CD4-positive, alpha-beta memory T cell (primary cell): ENCODE data around the gene ADCK2. TPM values are rescaled to one million over a fixed set of nuclear protein-coding genes. Genes with fewer than 3 reads are reported as not detected.

Source experiments
- CTCF ChIA-PET: fragments of 350-600 bp; sonication (Branson Sonifier 250); formaldehyde crosslinking; loops from one replicate; lab custom pipeline; 2021; ENCODE audit warnings: inconsistent platforms; ENCODE audit not compliant: partially characterized antibody; lab: Charles Lee
- POLR2A ChIA-PET: fragments of 350-600 bp; sonication (Branson Sonifier 250); formaldehyde crosslinking; loops from one replicate; lab custom pipeline; 2021; ENCODE audit not compliant: partially characterized antibody; lab: Charles Lee
- DNase-seq, 5 donors: peaks; one replicate each; pipeline versions ENCODE4 v3.0.0 to v3.0.0-alpha.2; 2020 to 2022; ENCODE audit warnings: mixed read lengths in 1 of 5
- H3K27ac ChIP-seq: one replicate; pipeline ENCODE4 v1.7.0; 2013; ENCODE audit warnings: low read depth, low read length
- H3K27me3 ChIP-seq: 2 replicates; pipeline ENCODE4 v1.7.0; 2013; ENCODE audit warnings: mild to moderate bottlenecking, low read length, moderate library complexity; ENCODE audit not compliant: insufficient read depth
- H3K36me3 ChIP-seq: 2 replicates; pipeline ENCODE4 v1.7.0; 2013; ENCODE audit warnings: mild to moderate bottlenecking, low read length, moderate library complexity; ENCODE audit not compliant: insufficient read depth
- H3K4me1 ChIP-seq: 2 replicates; pipeline ENCODE4 v1.7.0; 2013; ENCODE audit warnings: mild to moderate bottlenecking, low read length, moderate library complexity; ENCODE audit not compliant: insufficient read depth
- H3K4me3 ChIP-seq, 2 donors: one replicate each; pipeline ENCODE4 v1.7.0; 2013; ENCODE audit warnings: low read length in 2 of 2, mild to moderate bottlenecking in 1 of 2
- H3K9me3 ChIP-seq, 2 donors: one replicate each; pipeline ENCODE4 v1.7.0; 2013; ENCODE audit warnings: low read length in 2 of 2, control low read depth in 1 of 2; ENCODE audit not compliant: control insufficient read depth in 1 of 2
- H3K27ac Mint-ChIP-seq, 7 donors: one replicate each; pipeline ENCODE4 v1.8.0; 2020 to 2021; ENCODE audit warnings: mixed read lengths in 7 of 7, mild to moderate bottlenecking in 6 of 7, inconsistent platforms in 3 of 7, moderate library complexity in 3 of 7
- H3K27me3 Mint-ChIP-seq, 2 donors: one replicate each; pipeline ENCODE4 v1.8.0; 2020 to 2021; ENCODE audit warnings: mixed read lengths in 2 of 2
- H3K36me3 Mint-ChIP-seq, 2 donors: one replicate each; pipeline ENCODE4 v1.8.0; 2020 to 2021; ENCODE audit warnings: mixed read lengths in 2 of 2, inconsistent platforms in 1 of 2, mild to moderate bottlenecking in 1 of 2
- H3K4me1 Mint-ChIP-seq, 4 donors: one replicate each; pipeline ENCODE4 v1.8.0; 2020 to 2021; ENCODE audit warnings: mixed read lengths in 4 of 4, mild to moderate bottlenecking in 1 of 4
- H3K4me3 Mint-ChIP-seq, 8 donors: one replicate each; pipeline ENCODE4 v1.8.0; 2020 to 2021; ENCODE audit warnings: mixed read lengths in 8 of 8, mild to moderate bottlenecking in 7 of 8, moderate library complexity in 6 of 8, inconsistent platforms in 3 of 8
- H3K9me3 Mint-ChIP-seq, 8 donors: one replicate each; pipeline ENCODE4 v1.8.0; 2020 to 2021; ENCODE audit warnings: mixed read lengths in 8 of 8, mild to moderate bottlenecking in 5 of 8, inconsistent platforms in 3 of 8, moderate library complexity in 1 of 8
- intact Hi-C: fragments of 100-400 bp; cut with micrococcal nuclease; formaldehyde crosslinking; loops from one replicate; pipeline ENCODE4 v1.15.1; 2023
- polyA plus RNA-seq, 2 donors: library from polyadenylated mRNA; unstranded; fragments of 300-500 nt; fragmentation: Illumina TruSeq; gene quantifications; one replicate each; pipeline ENCODE4 v1.2.3, GENCODE V29; 2021
- total RNA-seq, 2 experiments: library from RNA; stranded (reverse); gene quantifications; one replicate each; pipeline ENCODE4 v1.2.3, GENCODE V29; 2021

The ADCK2 gene
- total and polyA plus RNA-seq, 4 experiments from 2014 or later: 18.6 to 36.0 (median 22.1) TPM

- H3K4me1 Mint-ChIP-seq: peaks cover 11 to 18% (median 15%) of the 10 kb centered on the region in 4 donors
- Histone ChIP-seq H3K36me3 (no peaks in the 10 kb centered on the region), H3K9me3 (no peaks in the 10 kb centered on the region), H3K4me3 (no peak overlapping the region), H3K27ac (no peak overlapping the region), H3K27me3 (no peaks in the 10 kb centered on the region), H3K4me1 (peaks cover 15% of the 10 kb centered on the region)
- no peak overlapping the region for H3K4me3 Mint-ChIP-seq
- intact Hi-C loops: no loop called here
- peaks cover 3 to 13% of the 10 kb centered on the region in 2 donors for H3K36me3 Mint-ChIP-seq
- CTCF ChIA-PET: no interaction called here
- no peaks in the 10 kb centered on the region for H3K27me3 Mint-ChIP-seq
- DNase-seq: no peak
- no peak overlapping the region for H3K27ac Mint-ChIP-seq
- H3K9me3 Mint-ChIP-seq: no peaks in the 10 kb centered on the region
- POLR2A ChIA-PET: no interaction called here
These were observed 47.0 kb downstream of the ADCK2 start for GRCh38 chr7:140719721-140720120.

- no peaks in the 10 kb centered on the region for H3K9me3 ChIP-seq
- ChIA-PET POLR2A (interaction anchor here (3.0 kb wide), 1 partner anchor 49 kb away, joined by 13 read pairs; the partner anchor contains the start of gene ADCK2), CTCF (no interaction called here)
- Mint-ChIP-seq H3K36me3 (peaks cover 1 to 8% of the 10 kb centered on the region in 2 donors), H3K27me3 (no peaks in the 10 kb centered on the region), H3K27ac (no peak overlapping the region), H3K4me1 (peaks cover 11 to 18% (median 15%) of the 10 kb centered on the region in 4 donors), H3K9me3 (no peaks in the 10 kb centered on the region), H3K4me3 (no peak overlapping the region)
- no peak overlapping the region for H3K4me3 ChIP-seq
- no peaks in the 10 kb centered on the region for H3K27me3 ChIP-seq
- DNase-seq: no peak
- intact Hi-C loops: no loop called here
- peaks cover 15% of the 10 kb centered on the region for H3K4me1 ChIP-seq
- H3K36me3 ChIP-seq: peaks cover 4% of the 10 kb centered on the region
- no peak overlapping the region for H3K27ac ChIP-seq
These were observed 49.5 kb downstream of the ADCK2 start for GRCh38 chr7:140722254-140722653.

GRCh38 chr7:140723006-140723405, 50.3 kb downstream of the ADCK2 start:
- Histone ChIP-seq H3K27me3 (no peaks in the 10 kb centered on the region), H3K27ac (peak overlapping the region; percentile 17), H3K4me1 (peaks cover 15% of the 10 kb centered on the region), H3K36me3 (peaks cover 4% of the 10 kb centered on the region), H3K4me3 (no peak overlapping the region), H3K9me3 (no peaks in the 10 kb centered on the region)
- peaks cover 1 to 8% of the 10 kb centered on the region in 2 donors for H3K36me3 Mint-ChIP-seq
- no peaks in the 10 kb centered on the region for H3K9me3 Mint-ChIP-seq
- DNase-seq: peak; percentile 24 to 56 (median 38)
- POLR2A ChIA-PET: interaction anchor here (0.7 to 3.0 kb wide), 3 partner anchors 21 to 49 kb away, joined by 3 to 13 read pairs (median 3); partner anchors contain the start of genes ADCK2 and NDUFB2
- peaks cover 11 to 18% (median 15%) of the 10 kb centered on the region in 4 donors for H3K4me1 Mint-ChIP-seq
- peak overlapping the region in 1 of 8 donors; percentile 29 for H3K4me3 Mint-ChIP-seq
- H3K27me3 Mint-ChIP-seq: no peaks in the 10 kb centered on the region
- intact Hi-C loops: no loop called here
- CTCF ChIA-PET: interaction anchor here (1.1 kb wide), 2 partner anchors 21 to 50 kb away, joined by 3 read pairs; partner anchors contain the start of gene ADCK2
- H3K27ac Mint-ChIP-seq: peak overlapping the region; percentile 22 to 89 (median 44)

- H3K4me3 ChIP-seq: no peak overlapping the region
- H3K9me3 Mint-ChIP-seq: no peaks in the 10 kb centered on the region
These were observed 50.8 kb downstream of the ADCK2 start for GRCh38 chr7:140723574-140723973.

GRCh38 chr7:140724706-140725105, 52.0 kb downstream of the ADCK2 start:
- Histone ChIP-seq H3K27me3 (no peaks in the 10 kb centered on the region), H3K36me3 (peaks cover 4% of the 10 kb centered on the region), H3K27ac (no peak overlapping the region), H3K4me1 (peaks cover 15% of the 10 kb centered on the region), H3K9me3 (no peaks in the 10 kb centered on the region), H3K4me3 (no peak overlapping the region)
- Mint-ChIP-seq H3K27me3 (no peaks in the 10 kb centered on the region), H3K4me3 (no peak overlapping the region), H3K9me3 (no peaks in the 10 kb centered on the region), H3K4me1 (peaks cover 11 to 18% (median 15%) of the 10 kb centered on the region in 4 donors), H3K27ac (peak overlapping the region in 3 of 7 donors; percentile 14 to 42 (median 39)), H3K36me3 (peaks cover 2 to 9% of the 10 kb centered on the region in 2 donors)
- intact Hi-C loops: no loop called here
- DNase-seq: no peak
- POLR2A ChIA-PET: interaction anchor here (3.0 kb wide), 1 partner anchor 51 kb away, joined by 13 read pairs; the partner anchor contains the start of gene ADCK2
- CTCF ChIA-PET: interaction anchor here (1.3 kb wide), 1 partner anchor 87 kb away, joined by 4 read pairs; no protein-coding TSS in a partner anchor

More at GRCh38 chr7:140723574-140723973, 50.8 kb downstream of the ADCK2 start:
- no peaks in the 10 kb centered on the region for H3K27me3 Mint-ChIP-seq
- Histone ChIP-seq H3K27ac (peak overlapping the region; percentile 17), H3K27me3 (no peaks in the 10 kb centered on the region), H3K36me3 (peaks cover 4% of the 10 kb centered on the region), H3K9me3 (no peaks in the 10 kb centered on the region), H3K4me1 (peaks cover 15% of the 10 kb centered on the region)
- intact Hi-C loops: no loop called here
- peak overlapping the region in 6 of 7 donors; percentile 12 to 89 (median 44) for H3K27ac Mint-ChIP-seq
- peaks cover 11 to 18% (median 15%) of the 10 kb centered on the region in 4 donors for H3K4me1 Mint-ChIP-seq
- H3K4me3 Mint-ChIP-seq: no peak overlapping the region
- DNase-seq: no peak
- peaks cover 1 to 8% of the 10 kb centered on the region in 2 donors for H3K36me3 Mint-ChIP-seq
- ChIA-PET POLR2A (interaction anchor here (1.2 to 3.0 kb wide), 2 partner anchors 22 to 50 kb away, joined by 3 to 13 read pairs; partner anchors contain the start of gene ADCK2), CTCF (interaction anchor here (1.1 kb wide), 2 partner anchors 20 to 51 kb away, joined by 3 read pairs; partner anchors contain the start of gene ADCK2)

- no peaks in the 10 kb centered on the region for H3K27me3 ChIP-seq
- no peak for DNase-seq
- H3K4me1 Mint-ChIP-seq: peaks cover 11 to 18% (median 15%) of the 10 kb centered on the region in 4 donors
- no peaks in the 10 kb centered on the region for H3K27me3 Mint-ChIP-seq
- CTCF ChIA-PET: no interaction called here
- POLR2A ChIA-PET: no interaction called here
- H3K27ac ChIP-seq: no peak overlapping the region
- intact Hi-C loops: no loop called here
- peaks cover 4% of the 10 kb centered on the region for H3K36me3 ChIP-seq
- H3K9me3 Mint-ChIP-seq: no peaks in the 10 kb centered on the region
- peaks cover 15% of the 10 kb centered on the region for H3K4me1 ChIP-seq
- H3K4me3 ChIP-seq: no peak overlapping the region
- peak overlapping the region in 3 of 7 donors; percentile 7 to 61 (median 36) for H3K27ac Mint-ChIP-seq
- peaks cover 5 to 13% of the 10 kb centered on the region in 2 donors for H3K36me3 Mint-ChIP-seq
- H3K4me3 Mint-ChIP-seq: no peak overlapping the region
- H3K9me3 ChIP-seq: no peaks in the 10 kb centered on the region
These were observed 53.5 kb downstream of the ADCK2 start for GRCh38 chr7:140726281-140726680.

- no peaks in the 10 kb centered on the region for H3K27me3 ChIP-seq
- H3K4me3 ChIP-seq: no peak overlapping the region
- ChIA-PET CTCF (no interaction called here), POLR2A (no interaction called here)
- no peaks in the 10 kb centered on the region for H3K36me3 ChIP-seq
- no peak overlapping the region for H3K27ac ChIP-seq
- intact Hi-C loops: no loop called here
- Mint-ChIP-seq H3K4me3 (no peak overlapping the region), H3K9me3 (no peaks in the 10 kb centered on the region), H3K4me1 (no peaks in the 10 kb centered on the region), H3K27me3 (no peaks in the 10 kb centered on the region), H3K27ac (peak overlapping the region in 1 of 7 donors; percentile 51), H3K36me3 (peaks cover 14 to 27% of the 10 kb centered on the region in 2 donors)
- H3K4me1 ChIP-seq: no peaks in the 10 kb centered on the region
- no peaks in the 10 kb centered on the region for H3K9me3 ChIP-seq
- DNase-seq: no peak
These were observed 59.7 kb downstream of the ADCK2 start for GRCh38 chr7:140732416-140732815.
